ENCODE data around the gene RASSF9.

GRCh38 chr12:85834378-85834777, 1.8 kb downstream of the RASSF9 start:
- TF ChIP-seq POLR2A (IDR thresholded peaks at IDR 0.05; ENCODE audit: low read depth, low read length): no peak
- TF ChIP-seq POLR2AphosphoS5 (IDR thresholded peaks at IDR 0.05; ENCODE audit: low read depth, low read length): no peak
- no peak for TF ChIP-seq TAF1 (IDR thresholded peaks at IDR 0.05; ENCODE audit: borderline replicate concordance, low read depth, low read length)
